HCT116 (cell line): ENCODE measurements around the gene POLR1A. TPM values are rescaled to one million over a fixed set of nuclear protein-coding genes. Genes with fewer than 3 reads are reported as not detected.

ENCODE experiments used
- ATAC-seq: fragments of 200-7000 bp; cut with Tn5 transposase; 2 replicates; pipeline ENCODE4 v1.9.1; 2020; ENCODE audit warnings: mild to moderate bottlenecking, moderate library complexity
- BruUV-seq: library from RNA; stranded (reverse); fragments of 400-500 nt; replicated peaks from 2 replicates; lab custom pipeline; 2021; lab: Mats Ljungman, UMichigan
- CTCF ChIA-PET: fragments of 300-600 bp; sonication (Branson Sonifier 250); formaldehyde crosslinking; loops from one replicate; lab custom pipeline; 2021; ENCODE audit warnings: antibody characterized with exemption; lab: Charles Lee
- POLR2A ChIA-PET: fragments of 300-600, 350-600 bp; sonication (Branson Sonifier 250); formaldehyde crosslinking; loops from one replicate; lab custom pipeline; 2021; ENCODE audit warnings: antibody characterized with exemption; lab: Charles Lee
- RAD21 ChIA-PET, 2 experiments: fragments of 300-600 bp; sonication (Branson Sonifier 250); formaldehyde crosslinking; loops; one replicate each; lab custom pipeline; 2023; ENCODE audit warnings: low total read pairs in 2 of 2; ENCODE audit not compliant: uncharacterized antibody in 2 of 2, unreplicated experiment in 2 of 2, low non-redundant PET in 1 of 2; lab: Charles Lee
- DNase-seq: peaks from one replicate; pipeline ENCODE4 v3.0.0-alpha.2; 2010; ENCODE audit warnings: low read depth, low spot score
- H2AFZ ChIP-seq: fragments of 200-600 bp; shearing (Covaris generic), sonication (generic); 2 replicates; pipeline ENCODE4 v1.6.1; 2017; ENCODE audit warnings: low read depth, mixed run types, mixed read lengths, antibody characterized with exemption, low read length; ENCODE audit not compliant: poor library complexity, severe bottlenecking
- H3K27ac ChIP-seq: 2 replicates; pipeline ENCODE4 v1.5.1; 2012; ENCODE audit warnings: low read depth, low read length
- H3K27me3 ChIP-seq: fragments of 200-600 bp; sonication (generic); 2 replicates; pipeline ENCODE4 v1.6.1; 2016; ENCODE audit warnings: mixed run types, low read length, mixed read lengths; ENCODE audit not compliant: insufficient read depth
- H3K36me3 ChIP-seq, 2 experiments: fragments of 200-500 bp in 1 of 2; fragments of 200-600 bp in 1 of 2; sonication (Bioruptor generic) in 1 of 2; sonication (generic) in 1 of 2; 2 replicates each; pipeline versions ENCODE4 v1.5.1 to v1.6.1; 2014 to 2016; ENCODE audit warnings: low read length in 2 of 2, inconsistent platforms in 1 of 2, mixed read lengths in 1 of 2, mixed run types in 1 of 2; ENCODE audit not compliant: insufficient read depth in 2 of 2, control insufficient read depth in 1 of 2
- H3K4me1 ChIP-seq, 2 experiments: fragments of 200-600 bp in 1 of 2; sonication (generic) in 1 of 2; 2 replicates each; pipeline versions ENCODE4 v1.5.1 to v1.6.1; 2012 to 2017; ENCODE audit warnings: low read length in 2 of 2, inconsistent platforms in 1 of 2, mild to moderate bottlenecking in 1 of 2, mixed read lengths in 1 of 2, mixed run types in 1 of 2, moderate library complexity in 1 of 2; ENCODE audit not compliant: insufficient read depth in 2 of 2, control insufficient read depth in 1 of 2
- H3K4me2 ChIP-seq: fragments of 200-600 bp; sonication (generic); 2 replicates; pipeline ENCODE4 v1.6.1; 2017; ENCODE audit warnings: mixed run types, low read length, mixed read lengths
- H3K4me3 ChIP-seq, 2 experiments: fragments of 200-600 bp in 1 of 2; sonication (generic) in 1 of 2; replicated peaks in 1 of 2; 2 replicates each; pipeline ENCODE4 v1.5.1; 2011 to 2016; ENCODE audit warnings: low read length in 2 of 2, control low read depth in 1 of 2, low read depth in 1 of 2, mild to moderate bottlenecking in 1 of 2, mixed read lengths in 1 of 2, mixed run types in 1 of 2
- H3K79me2 ChIP-seq: fragments of 200-600 bp; sonication (generic); 2 replicates; pipeline ENCODE4 v1.6.1; 2017; ENCODE audit warnings: mild to moderate bottlenecking, mixed run types, low read length, moderate library complexity, mixed read lengths; ENCODE audit not compliant: insufficient read depth
- H3K9ac ChIP-seq: fragments of 200-600 bp; sonication (generic); 2 replicates; pipeline ENCODE4 v1.6.1; 2016; ENCODE audit warnings: low read length, mixed read lengths
- H3K9me2 ChIP-seq: fragments of 200-600 bp; sonication (generic), shearing (Covaris generic); 2 replicates; pipeline ENCODE4 v1.6.1; 2017; ENCODE audit warnings: mixed run types, mild to moderate bottlenecking, moderate library complexity; ENCODE audit not compliant: insufficient read depth
- H3K9me3 ChIP-seq, 2 experiments: fragments of 200-500 bp in 1 of 2; fragments of 200-600 bp in 1 of 2; sonication (Bioruptor generic) in 1 of 2; sonication (generic) in 1 of 2; 2 replicates each; pipeline ENCODE4 v1.6.1; 2014 to 2017; ENCODE audit warnings: low read length in 2 of 2, mixed read lengths in 2 of 2, inconsistent platforms in 1 of 2, low read depth in 1 of 2, mild to moderate bottlenecking in 1 of 2, mixed run types in 1 of 2, moderate library complexity in 1 of 2; ENCODE audit not compliant: control insufficient read depth in 1 of 2, insufficient read depth in 1 of 2
- H4K20me1 ChIP-seq: fragments of 200-600 bp; sonication (generic), shearing (Covaris generic); 2 replicates; pipeline ENCODE4 v1.6.1; 2017; ENCODE audit warnings: mixed run types, mild to moderate bottlenecking, moderate library complexity; ENCODE audit not compliant: insufficient read depth
- CEBPB ChIP-seq: IDR thresholded peaks from 2 replicates; pipeline ENCODE4 v1.6.1; 2012; ENCODE audit warnings: low read depth
- EGR1 ChIP-seq: IDR thresholded peaks from 2 replicates; pipeline ENCODE4 v1.6.1; 2012; ENCODE audit warnings: low read depth
- ELF1 ChIP-seq: IDR thresholded peaks from 2 replicates; pipeline ENCODE4 v1.6.1; 2012; ENCODE audit warnings: low read depth, borderline replicate concordance
- EZH2phosphoT487 ChIP-seq: fragments of 200-600 bp; IDR thresholded peaks from 2 replicates; pipeline ENCODE4 v1.6.1; 2018; ENCODE audit warnings: antibody characterized with exemption, borderline replicate concordance
- FOSL1 ChIP-seq: IDR thresholded peaks from 2 replicates; pipeline ENCODE4 v1.6.1; 2012; ENCODE audit warnings: low read depth
- POLR2A ChIP-seq: IDR thresholded peaks from 2 replicates; pipeline ENCODE4 v1.7.0; 2011; ENCODE audit warnings: borderline replicate concordance; ENCODE audit not compliant: insufficient read depth, insufficient read length; ENCODE audit errors: extremely low read depth
- POLR2AphosphoS5 ChIP-seq: IDR thresholded peaks from 2 replicates; pipeline ENCODE4 v1.6.1; 2011; ENCODE audit warnings: mild to moderate bottlenecking, low read depth, low read length, moderate library complexity
- SIN3A ChIP-seq: IDR thresholded peaks from 2 replicates; pipeline ENCODE4 v1.6.1; 2012; ENCODE audit warnings: low read depth
- SP1 ChIP-seq: IDR thresholded peaks from 2 replicates; pipeline ENCODE4 v1.6.1; 2012; ENCODE audit warnings: low read depth
- TCF7L2 ChIP-seq: IDR thresholded peaks from 2 replicates; pipeline ENCODE4 v1.7.0; 2011; ENCODE audit warnings: borderline replicate concordance, inconsistent platforms; ENCODE audit not compliant: insufficient read depth, insufficient read length; ENCODE audit errors: extremely low read depth
- ZFX ChIP-seq: fragments of 450-650 bp; IDR thresholded peaks from 2 replicates; pipeline ENCODE4 v1.6.1; 2017
- intact Hi-C: fragments of 100-400 bp; cut with micrococcal nuclease; formaldehyde crosslinking; loops from 2 replicates; pipeline ENCODE4 v1.10.0; 2022
- total RNA-seq: library from RNA; stranded (reverse); gene quantifications from one replicate; pipeline ENCODE4 v1.2.1, GENCODE V29; 2021; ENCODE audit not compliant: unreplicated experiment
- TF ChIP-seq, protein P1 (sequence below): IDR thresholded peaks from 2 replicates; pipeline ENCODE4 v1.6.1; 2012
- TF ChIP-seq, protein P2 (sequence below): IDR thresholded peaks from 2 replicates; pipeline ENCODE4 v1.6.1; 2012
- TF ChIP-seq, protein P3 (sequence below), 3 experiments: fragments of 200-600 bp in 1 of 3; sonication (generic) in 1 of 3; IDR thresholded peaks in 2 of 3; conservative IDR thresholded peaks in 1 of 3; 2 replicates each; pipeline ENCODE4 v1.5.1; 2012 to 2017; ENCODE audit warnings: low read depth in 2 of 3, low read length in 2 of 3, antibody characterized with exemption in 1 of 3, borderline replicate concordance in 1 of 3, control low read depth in 1 of 3, mild to moderate bottlenecking in 1 of 3, mixed read lengths in 1 of 3, mixed run types in 1 of 3, moderate library complexity in 1 of 3; ENCODE audit not compliant: insufficient read depth in 1 of 3

Gene POLR1A
- total RNA-seq, 1 experiment from 2014 or later = 46.6 TPM

DNA sequence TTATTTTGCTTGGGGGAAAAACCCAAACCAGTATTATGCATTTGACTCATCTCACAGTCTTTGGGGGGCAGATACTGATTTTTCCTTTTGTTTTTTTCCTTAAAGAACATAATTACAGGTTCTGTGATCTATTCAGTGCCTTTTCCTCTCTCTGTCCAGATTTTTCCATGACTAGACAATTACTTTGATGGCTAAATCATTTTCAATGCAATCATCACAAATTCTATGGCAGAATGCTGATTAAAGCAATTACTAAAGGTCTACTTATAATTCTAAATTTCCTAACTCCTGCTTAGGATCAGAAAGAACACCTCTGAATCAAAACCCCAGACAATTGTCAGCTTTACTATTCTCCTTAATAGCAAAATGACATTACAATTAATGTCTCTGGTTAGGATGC, 38.8 kb downstream of the POLR1A start:
- TF ChIP-seq, protein P1, sequence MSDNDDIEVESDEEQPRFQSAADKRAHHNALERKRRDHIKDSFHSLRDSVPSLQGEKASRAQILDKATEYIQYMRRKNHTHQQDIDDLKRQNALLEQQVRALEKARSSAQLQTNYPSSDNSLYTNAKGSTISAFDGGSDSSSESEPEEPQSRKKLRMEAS = no peak
- TF ChIP-seq SP1 (no peak), EGR1 (no peak), POLR2A (no peak), EZH2phosphoT487 (no peak), FOSL1 (no peak), SIN3A (no peak), ELF1 (no peak), POLR2AphosphoS5 (no peak), TCF7L2 (no peak), ZFX (no peak), CEBPB (no peak)
- TF ChIP-seq, protein P2, sequence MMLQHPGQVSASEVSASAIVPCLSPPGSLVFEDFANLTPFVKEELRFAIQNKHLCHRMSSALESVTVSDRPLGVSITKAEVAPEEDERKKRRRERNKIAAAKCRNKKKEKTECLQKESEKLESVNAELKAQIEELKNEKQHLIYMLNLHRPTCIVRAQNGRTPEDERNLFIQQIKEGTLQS = no peak
- TF ChIP-seq, protein P3, sequence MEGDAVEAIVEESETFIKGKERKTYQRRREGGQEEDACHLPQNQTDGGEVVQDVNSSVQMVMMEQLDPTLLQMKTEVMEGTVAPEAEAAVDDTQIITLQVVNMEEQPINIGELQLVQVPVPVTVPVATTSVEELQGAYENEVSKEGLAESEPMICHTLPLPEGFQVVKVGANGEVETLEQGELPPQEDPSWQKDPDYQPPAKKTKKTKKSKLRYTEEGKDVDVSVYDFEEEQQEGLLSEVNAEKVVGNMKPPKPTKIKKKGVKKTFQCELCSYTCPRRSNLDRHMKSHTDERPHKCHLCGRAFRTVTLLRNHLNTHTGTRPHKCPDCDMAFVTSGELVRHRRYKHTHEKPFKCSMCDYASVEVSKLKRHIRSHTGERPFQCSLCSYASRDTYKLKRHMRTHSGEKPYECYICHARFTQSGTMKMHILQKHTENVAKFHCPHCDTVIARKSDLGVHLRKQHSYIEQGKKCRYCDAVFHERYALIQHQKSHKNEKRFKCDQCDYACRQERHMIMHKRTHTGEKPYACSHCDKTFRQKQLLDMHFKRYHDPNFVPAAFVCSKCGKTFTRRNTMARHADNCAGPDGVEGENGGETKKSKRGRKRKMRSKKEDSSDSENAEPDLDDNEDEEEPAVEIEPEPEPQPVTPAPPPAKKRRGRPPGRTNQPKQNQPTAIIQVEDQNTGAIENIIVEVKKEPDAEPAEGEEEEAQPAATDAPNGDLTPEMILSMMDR (IDR thresholded peaks at IDR 0.05 in 2 of 3, conservative IDR thresholded peaks at IDR 0.05 in 1 of 3; ENCODE audit: borderline replicate concordance in 1 of 3, insufficient read depth in 1 of 3, low read depth in 2 of 3, low read length in 2 of 3) = no peak
- Histone ChIP-seq H3K27ac (no peak overlapping the region), H4K20me1 (peaks cover 4% of the 10 kb centered on the region; the same call in 1 of the 2 replicates), H3K4me2 (no peak overlapping the region), H3K27me3 (no peaks in the 10 kb centered on the region), H3K9me3 (no peaks in the 10 kb centered on the region), H3K9ac (no peak overlapping the region), H3K36me3 (peaks cover 40 to 58% of the 10 kb centered on the region in 2 experiments), H3K79me2 (0 out of 2 replicates have a peak, but pooled peaks cover 4% of the 10 kb centered on the region), H3K9me2 (no peaks in the 10 kb centered on the region), H3K4me3 (no peak overlapping the region), H2AFZ (no peak overlapping the region), H3K4me1 (peaks cover 3 to 14% of the 10 kb centered on the region in 2 experiments; a peak in 2 of 4 replicates)
- POLR2A ChIA-PET = no interaction called here
- CTCF ChIA-PET = no interaction called here
- RAD21 ChIA-PET = no interaction called here
- ATAC-seq (no peak), DNase-seq (no peak)
- no TSS peak for BruUV-seq
- intact Hi-C loops = no loop called here
